Dermis blood vessel endothelial cell (primary cell): Measurements from ENCODE around the gene MYH7. TPM values are rescaled to one million over a fixed set of nuclear protein-coding genes. Genes with fewer than 3 reads are reported as not detected.

ENCODE experiments used
- DNase-seq: peaks from one replicate; pipeline ENCODE4 v3.0.0; 2010
- total RNA-seq: library from RNA; depleted of rRNA; stranded (reverse); fragments of >200 nt; gene quantifications from 2 replicates; pipeline ENCODE4 v1.2.3, GENCODE V29; 2014

The MYH7 gene
- total RNA-seq, 1 donor from 2014 or later = not detected

- DNase-seq = no peak
Measured at GRCh38 chr14:23447361-23448350, 12.2 kb upstream of the MYH7 start.

- no peak for DNase-seq
Measured at GRCh38 chr14:23446291-23446851, 10.9 kb upstream of the MYH7 start.

- DNase-seq = no peak
Measured at GRCh38 chr14:23445773-23446172, 10.3 kb upstream of the MYH7 start.

GRCh38 chr14:23444314-23444713 is 8.9 kb upstream of the MYH7 start:
- DNase-seq = no peak

GRCh38 chr14:23443881-23444280 is 8.4 kb upstream of the MYH7 start:
- DNase-seq = no peak

- no peak for DNase-seq
Measured at GRCh38 chr14:23443411-23443812, 8.0 kb upstream of the MYH7 start.

GRCh38 chr14:23442721-23443356 is 7.4 kb upstream of the MYH7 start:
- no peak for DNase-seq

- DNase-seq = peak; percentile 6
Measured at GRCh38 chr14:23441076-23441475, 5.6 kb upstream of the MYH7 start.

- DNase-seq = no peak
Measured at GRCh38 chr14:23439107-23439835, 3.8 kb upstream of the MYH7 start.

GRCh38 chr14:23438101-23438971 is 2.9 kb upstream of the MYH7 start:
- DNase-seq = no peak

GRCh38 chr14:23437133-23438100 is 2.0 kb upstream of the MYH7 start:
- no peak for DNase-seq

- no peak for DNase-seq
Measured at GRCh38 chr14:23436327-23437132, 1.1 kb upstream of the MYH7 start.

- DNase-seq = no peak
Measured at GRCh38 chr14:23434488-23435222, 805 bp downstream of the MYH7 start.

- DNase-seq = no peak
Measured at GRCh38 chr14:23433457-23433856, 2.0 kb downstream of the MYH7 start.

- DNase-seq = no peak
Measured at GRCh38 chr14:23432946-23433345, 2.5 kb downstream of the MYH7 start.

- no peak for DNase-seq
Measured at GRCh38 chr14:23432102-23432925, 3.1 kb downstream of the MYH7 start.

- no peak for DNase-seq
Measured at GRCh38 chr14:23431486-23431885, 4.0 kb downstream of the MYH7 start.

GRCh38 chr14:23430723-23431085 is 4.8 kb downstream of the MYH7 start:
- no peak for DNase-seq
